HepG2 (cell line): ENCODE data around the gene PFAS.

Experiments
- HDAC2 ChIP-seq: sonication (generic); formaldehyde crosslinking; IDR thresholded peaks from 2 replicates; pipeline ENCODE4 v1.4.0; 2020; ENCODE audit warnings: missing genetic modification reagents
- MAFK ChIP-seq, 2 experiments: IDR thresholded peaks in 1 of 2; conservative IDR thresholded peaks in 1 of 2; 2 replicates each; pipeline ENCODE4 v1.6.1; 2011; ENCODE audit warnings: improper control_type of control experiment in 2 of 2, low read length in 2 of 2
- NFYB ChIP-seq: sonication (generic); formaldehyde crosslinking; IDR thresholded peaks from 2 replicates; pipeline ENCODE4 v1.4.0; 2020; ENCODE audit warnings: missing genetic modification reagents
- NPAS2 ChIP-seq: sonication (generic); formaldehyde crosslinking; IDR thresholded peaks from 2 replicates; pipeline ENCODE4 v1.8.0; 2022; ENCODE audit warnings: mild to moderate bottlenecking, missing genetic modification reagents, borderline replicate concordance
- TP53 ChIP-seq: sonication (generic); formaldehyde crosslinking; conservative IDR thresholded peaks from 2 replicates; pipeline ENCODE4 v1.4.0; 2020; ENCODE audit warnings: missing genetic modification reagents
- ZNF34 ChIP-seq: sonication (generic); formaldehyde crosslinking; IDR thresholded peaks from 2 replicates; pipeline ENCODE4 v1.4.0; 2020; ENCODE audit warnings: mild to moderate bottlenecking, missing genetic modification reagents, borderline replicate concordance
- TF ChIP-seq, protein P1 (sequence below): sonication (generic); formaldehyde crosslinking; conservative IDR thresholded peaks from 2 replicates; pipeline ENCODE4 v1.4.0; 2020; ENCODE audit warnings: missing genetic modification reagents
- TF ChIP-seq, protein P2 (sequence below): sonication (generic); formaldehyde crosslinking; IDR thresholded peaks from 2 replicates; pipeline ENCODE4 v1.4.0; 2020; ENCODE audit warnings: missing genetic modification reagents, borderline replicate concordance
- TF ChIP-seq, protein P3 (sequence below): sonication (generic); formaldehyde crosslinking; IDR thresholded peaks from 2 replicates; pipeline ENCODE4 v1.5.0; 2020; ENCODE audit warnings: mild to moderate bottlenecking, missing genetic modification reagents, moderate library complexity

DNA sequence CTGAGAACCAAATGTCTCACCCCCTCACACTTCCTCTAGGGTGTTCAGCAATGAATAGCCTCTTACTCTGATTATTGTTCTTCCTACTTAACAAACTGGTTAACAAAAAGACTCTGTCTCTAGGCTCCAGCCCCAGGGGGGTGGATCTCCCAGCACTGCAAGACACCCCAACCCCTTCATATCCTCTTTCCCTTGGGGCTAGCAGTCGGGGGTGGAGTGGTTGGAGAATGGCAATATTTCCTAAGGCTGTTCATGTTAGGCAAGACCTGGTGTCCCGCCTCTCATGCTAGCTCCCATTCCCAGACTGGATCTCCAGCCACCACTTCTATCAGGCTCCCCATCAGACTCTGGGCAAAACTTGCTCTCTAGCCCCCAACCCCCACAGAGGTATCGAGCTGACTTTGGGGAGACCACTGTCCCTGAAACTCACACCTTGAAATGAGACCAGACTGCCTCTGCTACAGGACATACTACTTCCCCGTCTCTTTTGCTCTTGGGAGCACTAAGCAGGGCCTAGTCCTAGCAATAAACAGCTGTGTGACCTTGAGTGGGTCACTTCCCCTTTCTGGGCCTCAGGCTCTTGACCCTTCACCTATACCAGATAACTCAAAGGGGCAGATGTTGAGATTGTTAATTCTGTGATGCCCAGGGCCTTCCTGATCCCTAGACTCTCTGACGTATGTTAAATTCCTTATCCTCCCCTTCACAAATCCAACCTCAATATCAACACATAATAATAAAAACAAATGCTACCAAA, 43.7 kb downstream of the PFAS start:
- TF ChIP-seq MAFK (conservative IDR thresholded peaks at IDR 0.05 in 1 of 2, IDR thresholded peaks at IDR 0.05 in 1 of 2; ENCODE audit: low read length in 2 of 2) (no peak), ZNF34 (no peak), NPAS2 (no peak), TP53 (no peak), HDAC2 (no peak), NFYB (CRISPR knock-in tag) (no peak)
- TF ChIP-seq, protein P1, sequence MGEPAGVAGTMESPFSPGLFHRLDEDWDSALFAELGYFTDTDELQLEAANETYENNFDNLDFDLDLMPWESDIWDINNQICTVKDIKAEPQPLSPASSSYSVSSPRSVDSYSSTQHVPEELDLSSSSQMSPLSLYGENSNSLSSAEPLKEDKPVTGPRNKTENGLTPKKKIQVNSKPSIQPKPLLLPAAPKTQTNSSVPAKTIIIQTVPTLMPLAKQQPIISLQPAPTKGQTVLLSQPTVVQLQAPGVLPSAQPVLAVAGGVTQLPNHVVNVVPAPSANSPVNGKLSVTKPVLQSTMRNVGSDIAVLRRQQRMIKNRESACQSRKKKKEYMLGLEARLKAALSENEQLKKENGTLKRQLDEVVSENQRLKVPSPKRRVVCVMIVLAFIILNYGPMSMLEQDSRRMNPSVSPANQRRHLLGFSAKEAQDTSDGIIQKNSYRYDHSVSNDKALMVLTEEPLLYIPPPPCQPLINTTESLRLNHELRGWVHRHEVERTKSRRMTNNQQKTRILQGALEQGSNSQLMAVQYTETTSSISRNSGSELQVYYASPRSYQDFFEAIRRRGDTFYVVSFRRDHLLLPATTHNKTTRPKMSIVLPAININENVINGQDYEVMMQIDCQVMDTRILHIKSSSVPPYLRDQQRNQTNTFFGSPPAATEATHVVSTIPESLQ (CRISPR knock-in tag): no peak
- TF ChIP-seq, protein P2, sequence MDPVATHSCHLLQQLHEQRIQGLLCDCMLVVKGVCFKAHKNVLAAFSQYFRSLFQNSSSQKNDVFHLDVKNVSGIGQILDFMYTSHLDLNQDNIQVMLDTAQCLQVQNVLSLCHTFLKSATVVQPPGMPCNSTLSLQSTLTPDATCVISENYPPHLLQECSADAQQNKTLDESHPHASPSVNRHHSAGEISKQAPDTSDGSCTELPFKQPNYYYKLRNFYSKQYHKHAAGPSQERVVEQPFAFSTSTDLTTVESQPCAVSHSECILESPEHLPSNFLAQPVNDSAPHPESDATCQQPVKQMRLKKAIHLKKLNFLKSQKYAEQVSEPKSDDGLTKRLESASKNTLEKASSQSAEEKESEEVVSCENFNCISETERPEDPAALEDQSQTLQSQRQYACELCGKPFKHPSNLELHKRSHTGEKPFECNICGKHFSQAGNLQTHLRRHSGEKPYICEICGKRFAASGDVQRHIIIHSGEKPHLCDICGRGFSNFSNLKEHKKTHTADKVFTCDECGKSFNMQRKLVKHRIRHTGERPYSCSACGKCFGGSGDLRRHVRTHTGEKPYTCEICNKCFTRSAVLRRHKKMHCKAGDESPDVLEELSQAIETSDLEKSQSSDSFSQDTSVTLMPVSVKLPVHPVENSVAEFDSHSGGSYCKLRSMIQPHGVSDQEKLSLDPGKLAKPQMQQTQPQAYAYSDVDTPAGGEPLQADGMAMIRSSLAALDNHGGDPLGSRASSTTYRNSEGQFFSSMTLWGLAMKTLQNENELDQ (CRISPR knock-in tag): no peak
- TF ChIP-seq, protein P3, sequence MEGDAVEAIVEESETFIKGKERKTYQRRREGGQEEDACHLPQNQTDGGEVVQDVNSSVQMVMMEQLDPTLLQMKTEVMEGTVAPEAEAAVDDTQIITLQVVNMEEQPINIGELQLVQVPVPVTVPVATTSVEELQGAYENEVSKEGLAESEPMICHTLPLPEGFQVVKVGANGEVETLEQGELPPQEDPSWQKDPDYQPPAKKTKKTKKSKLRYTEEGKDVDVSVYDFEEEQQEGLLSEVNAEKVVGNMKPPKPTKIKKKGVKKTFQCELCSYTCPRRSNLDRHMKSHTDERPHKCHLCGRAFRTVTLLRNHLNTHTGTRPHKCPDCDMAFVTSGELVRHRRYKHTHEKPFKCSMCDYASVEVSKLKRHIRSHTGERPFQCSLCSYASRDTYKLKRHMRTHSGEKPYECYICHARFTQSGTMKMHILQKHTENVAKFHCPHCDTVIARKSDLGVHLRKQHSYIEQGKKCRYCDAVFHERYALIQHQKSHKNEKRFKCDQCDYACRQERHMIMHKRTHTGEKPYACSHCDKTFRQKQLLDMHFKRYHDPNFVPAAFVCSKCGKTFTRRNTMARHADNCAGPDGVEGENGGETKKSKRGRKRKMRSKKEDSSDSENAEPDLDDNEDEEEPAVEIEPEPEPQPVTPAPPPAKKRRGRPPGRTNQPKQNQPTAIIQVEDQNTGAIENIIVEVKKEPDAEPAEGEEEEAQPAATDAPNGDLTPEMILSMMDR (CRISPR knock-in tag): no peak
